ENCODE data around the gene PPP1R26. TPM values are rescaled to one million over a fixed set of nuclear protein-coding genes. Genes with fewer than 3 reads are reported as not detected.

Gene PPP1R26
- polyA plus RNA-seq, 3 donors: 0.56 to 4.7 (median 0.60) TPM

GRCh38 chr9:135501261-135502167, 21.9 kb downstream of the PPP1R26 start:
- Mint-ChIP-seq H3K36me3 (peaks cover 22 to 39% of the 10 kb centered on the region in 2 donors), H3K9me3 (no peaks in the 10 kb centered on the region), H3K4me1 (peaks cover 21% of the 10 kb centered on the region), H3K27me3 (ENCODE audit: low read depth in 3 of 3) (peaks cover 3 to 16% (median 13%) of the 10 kb centered on the region in 3 donors), H3K4me3 (peak overlapping the region; percentile 71 to 88), H3K27ac (peak overlapping the region in 5 of 7 donors; percentile 41 to 87 (median 72))
- H3K4me3 ChIP-seq (replicated peaks in 1 of 3; ENCODE audit: low read depth in 2 of 3, low read length in 3 of 3): peak overlapping the region; percentile 65 to 98 (median 80)
- DNase-seq: peak in 2 of 3 donors; percentile 36 to 46
- H3K9me3 ChIP-seq (replicated peaks in 1 of 2; ENCODE audit: control insufficient read depth in 1 of 2, insufficient read depth in 1 of 2, low read length in 2 of 2): no peaks in the 10 kb centered on the region
- peak overlapping the region; percentile 99 for H3K4me2 ChIP-seq (replicated peaks; ENCODE audit: extremely low read depth, low read length, poor library complexity, severe bottlenecking)
- peaks cover 31% of the 10 kb centered on the region for H4K20me1 ChIP-seq (ENCODE audit: insufficient read depth, low read length)
- peaks cover 22 to 30% of the 10 kb centered on the region in 2 donors for H3K4me1 ChIP-seq (ENCODE audit: control insufficient read depth in 1 of 2, insufficient read depth in 2 of 2, low read length in 2 of 2)
- WGBS (ENCODE audit: insufficient coverage): 55% methylated on average over 36 of the region's 38 CpGs
- H3K27ac ChIP-seq (ENCODE audit: low read depth in 1 of 2, low read length in 2 of 2): peak overlapping the region in 1 of 2 donors; percentile 80
- TF ChIP-seq CTCF (IDR thresholded peaks at IDR 0.05): no peak
- intact Hi-C loops (cut with micrococcal nuclease): no loop called here
- H3K36me3 ChIP-seq (replicated peaks in 1 of 2; ENCODE audit: control insufficient read depth in 1 of 2, insufficient read depth in 2 of 2, low read length in 2 of 2): peaks cover 17 to 33% of the 10 kb centered on the region in 2 donors
- H2AFZ ChIP-seq (ENCODE audit: insufficient read depth, low read depth, low read length, poor library complexity, severe bottlenecking): peak overlapping the region; percentile 92
- H3K79me2 ChIP-seq (ENCODE audit: insufficient read depth, low read length): peaks cover 11% of the 10 kb centered on the region
- H3K27me3 ChIP-seq (ENCODE audit: control insufficient read depth in 2 of 2, insufficient read depth in 2 of 2, low read length in 2 of 2): peaks cover 0 to 5% of the 10 kb centered on the region in 2 donors
- peak overlapping the region; percentile 82 for H3K9ac ChIP-seq (ENCODE audit: insufficient read depth, low read length, poor library complexity, severe bottlenecking)

- Mint-ChIP-seq H3K9me3 (no peaks in the 10 kb centered on the region), H3K27ac (peak overlapping the region in 2 of 7 donors; percentile 6 to 45), H3K4me3 (peak overlapping the region in 1 of 2 donors; percentile 88), H3K36me3 (peaks cover 22 to 39% of the 10 kb centered on the region in 2 donors), H3K4me1 (peaks cover 21% of the 10 kb centered on the region), H3K27me3 (ENCODE audit: low read depth in 3 of 3) (peaks cover 3 to 14% (median 13%) of the 10 kb centered on the region in 3 donors)
- Histone ChIP-seq H3K79me2 (ENCODE audit: insufficient read depth, low read length) (peaks cover 11% of the 10 kb centered on the region), H2AFZ (ENCODE audit: insufficient read depth, low read depth, low read length, poor library complexity, severe bottlenecking) (no peak overlapping the region), H3K27ac (ENCODE audit: low read depth in 1 of 2, low read length in 2 of 2) (peak overlapping the region in 1 of 2 donors; percentile 14), H3K27me3 (ENCODE audit: control insufficient read depth in 2 of 2, insufficient read depth in 2 of 2, low read length in 2 of 2) (peaks cover 0 to 5% of the 10 kb centered on the region in 2 donors), H3K9ac (ENCODE audit: insufficient read depth, low read length, poor library complexity, severe bottlenecking) (no peak overlapping the region), H3K4me2 (replicated peaks; ENCODE audit: extremely low read depth, low read length, poor library complexity, severe bottlenecking) (peak overlapping the region; percentile 99), H3K4me1 (ENCODE audit: control insufficient read depth in 1 of 2, insufficient read depth in 2 of 2, low read length in 2 of 2) (peaks cover 22 to 30% of the 10 kb centered on the region in 2 donors), H4K20me1 (ENCODE audit: insufficient read depth, low read length) (peaks cover 31% of the 10 kb centered on the region), H3K36me3 (replicated peaks in 1 of 2; ENCODE audit: control insufficient read depth in 1 of 2, insufficient read depth in 2 of 2, low read length in 2 of 2) (peaks cover 17 to 33% of the 10 kb centered on the region in 2 donors), H3K4me3 (replicated peaks in 1 of 3; ENCODE audit: low read depth in 2 of 3, low read length in 3 of 3) (peak overlapping the region in 1 of 3 experiments; percentile 98), H3K9me3 (replicated peaks in 1 of 2; ENCODE audit: control insufficient read depth in 1 of 2, insufficient read depth in 1 of 2, low read length in 2 of 2) (no peaks in the 10 kb centered on the region)
- no peak for TF ChIP-seq CTCF (IDR thresholded peaks at IDR 0.05)
- WGBS (ENCODE audit: insufficient coverage): 95% methylated on average over 15 of the region's 15 CpGs
- no peak for DNase-seq
- intact Hi-C loops (cut with micrococcal nuclease): no loop called here
Measured at GRCh38 chr9:135502168-135502872, 22.7 kb downstream of the PPP1R26 start.

Measured in CD14-positive monocyte (primary cell).